Measurements from ENCODE around the gene MRPS9. TPM values are rescaled to one million over a fixed set of nuclear protein-coding genes. Genes with fewer than 3 reads are reported as not detected.
A peak's percentile ranks its signal among the peaks of the same experiment; 100 is the strongest.

MRPS9 gene
- total RNA-seq, 1 donor: 17.8 TPM

- no peak for TF ChIP-seq CTCF (IDR thresholded peaks at IDR 0.05; ENCODE audit: insufficient read depth, low read length)
- no peak overlapping the region for H3K4me3 ChIP-seq (ENCODE audit: low read depth, low read length)
- peak; percentile 32 for DNase-seq (ENCODE audit: low read depth)
These were observed 65.1 kb downstream of the MRPS9 start for GRCh38 chr2:105102963-105103421.

GRCh38 chr2:105103481-105103880 is 65.6 kb downstream of the MRPS9 start:
- TF ChIP-seq CTCF (IDR thresholded peaks at IDR 0.05; ENCODE audit: insufficient read depth, low read length): no peak
- H3K4me3 ChIP-seq (ENCODE audit: low read depth, low read length): no peak overlapping the region
- DNase-seq (ENCODE audit: low read depth): no peak

- H3K4me3 ChIP-seq (ENCODE audit: low read depth, low read length): no peak overlapping the region
- no peak for DNase-seq (ENCODE audit: low read depth)
- TF ChIP-seq CTCF (IDR thresholded peaks at IDR 0.05; ENCODE audit: insufficient read depth, low read length): no peak
These were observed 66.4 kb downstream of the MRPS9 start for GRCh38 chr2:105104208-105104731.

GRCh38 chr2:105110295-105110829 is 72.5 kb downstream of the MRPS9 start:
- TF ChIP-seq CTCF (IDR thresholded peaks at IDR 0.05; ENCODE audit: insufficient read depth, low read length): no peak
- H3K4me3 ChIP-seq (ENCODE audit: low read depth, low read length): no peak overlapping the region
- no peak for DNase-seq (ENCODE audit: low read depth)

- TF ChIP-seq CTCF (IDR thresholded peaks at IDR 0.05; ENCODE audit: insufficient read depth, low read length): no peak
- no peak overlapping the region for H3K4me3 ChIP-seq (ENCODE audit: low read depth, low read length)
- no peak for DNase-seq (ENCODE audit: low read depth)
These were observed 73.7 kb downstream of the MRPS9 start for GRCh38 chr2:105111365-105112150.

- DNase-seq (ENCODE audit: low read depth): no peak
- no peak for TF ChIP-seq CTCF (IDR thresholded peaks at IDR 0.05; ENCODE audit: insufficient read depth, low read length)
- H3K4me3 ChIP-seq (ENCODE audit: low read depth, low read length): no peak overlapping the region
These were observed 74.5 kb downstream of the MRPS9 start for GRCh38 chr2:105112345-105112744.
